GM18873 (cell line): ENCODE data around the gene LCOR.
A peak's percentile ranks its signal among the peaks of the same experiment; 100 is the strongest.

Experiments
- ATAC-seq: cut with Tn5 transposase; IDR thresholded peaks from one replicate; pipeline ENCODE4 v1.9.1; 2021; ENCODE audit warnings: mild to moderate bottlenecking, moderate library complexity, moderate number of reproducible peaks; ENCODE audit not compliant: unreplicated experiment, low FRiP score

Gene LCOR

GRCh38 chr10:96978621-96979154 is 146.6 kb downstream of the LCOR start:
- ATAC-seq = peak; percentile 65

GRCh38 chr10:96982149-96982930 is 150.2 kb downstream of the LCOR start:
- ATAC-seq = no peak

- ATAC-seq = no peak
These were observed 152.5 kb downstream of the LCOR start for GRCh38 chr10:96984541-96985131.

- ATAC-seq = no peak
These were observed 154.2 kb downstream of the LCOR start for GRCh38 chr10:96986200-96986856.

GRCh38 chr10:96987141-96987841 is 155.2 kb downstream of the LCOR start:
- no peak for ATAC-seq

GRCh38 chr10:96987842-96988175 is 155.7 kb downstream of the LCOR start:
- no peak for ATAC-seq

GRCh38 chr10:96988426-96988825 is 156.3 kb downstream of the LCOR start:
- ATAC-seq = no peak

GRCh38 chr10:96991313-96991841 is 159.3 kb downstream of the LCOR start:
- peak; percentile 57 for ATAC-seq

GRCh38 chr10:96992721-96993120 is 160.6 kb downstream of the LCOR start:
- ATAC-seq = peak; percentile 65

- ATAC-seq = no peak
These were observed 163.8 kb downstream of the LCOR start for GRCh38 chr10:96995851-96996250.

GRCh38 chr10:96996275-96996965 is 164.3 kb downstream of the LCOR start:
- ATAC-seq = no peak

- no peak for ATAC-seq
These were observed 166.3 kb downstream of the LCOR start for GRCh38 chr10:96998329-96998888.

GRCh38 chr10:96999337-96999736 is 167.2 kb downstream of the LCOR start:
- no peak for ATAC-seq

- no peak for ATAC-seq
These were observed 167.9 kb downstream of the LCOR start for GRCh38 chr10:96999987-97000386.

- no peak for ATAC-seq
These were observed 168.5 kb downstream of the LCOR start for GRCh38 chr10:97000487-97001182.

GRCh38 chr10:97001183-97001991 is 169.3 kb downstream of the LCOR start:
- ATAC-seq = no peak

GRCh38 chr10:97002670-97003069 is 170.6 kb downstream of the LCOR start:
- ATAC-seq = no peak

- ATAC-seq = no peak
These were observed 171.2 kb downstream of the LCOR start for GRCh38 chr10:97003151-97003803.
